Islet precursor cell (in vitro differentiated cells): ENCODE measurements around the gene C6orf58.

ENCODE experiments used
- DNase-seq: peaks from one replicate; pipeline ENCODE4 v3.0.0-alpha.2; 2018

C6orf58 gene

DNA sequence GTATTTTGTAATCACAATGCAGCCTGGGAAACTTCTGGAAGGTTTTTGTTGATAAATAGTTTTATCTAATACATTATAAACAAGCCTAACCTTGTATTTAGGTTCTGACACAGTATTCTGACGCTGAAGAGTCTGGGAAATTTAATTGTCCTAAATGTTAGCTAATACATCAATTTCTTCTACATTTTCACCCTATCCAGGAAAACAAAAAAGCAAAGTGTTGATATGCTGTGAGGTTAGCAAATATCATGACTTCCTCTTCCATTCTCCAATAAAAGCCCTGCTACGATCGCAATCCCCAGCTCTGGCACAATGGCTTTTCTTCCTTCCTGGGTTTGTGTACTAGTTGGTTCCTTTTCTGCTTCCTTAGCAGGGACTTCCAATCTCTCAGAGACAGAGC lies at the start of gene C6orf58:
C6orf58 (plus strand) TSS at position 301 of the 400 bp plus-strand sequence; CDS start at position 313, 12 bp downstream.
- DNase-seq, result no peak

DNA sequence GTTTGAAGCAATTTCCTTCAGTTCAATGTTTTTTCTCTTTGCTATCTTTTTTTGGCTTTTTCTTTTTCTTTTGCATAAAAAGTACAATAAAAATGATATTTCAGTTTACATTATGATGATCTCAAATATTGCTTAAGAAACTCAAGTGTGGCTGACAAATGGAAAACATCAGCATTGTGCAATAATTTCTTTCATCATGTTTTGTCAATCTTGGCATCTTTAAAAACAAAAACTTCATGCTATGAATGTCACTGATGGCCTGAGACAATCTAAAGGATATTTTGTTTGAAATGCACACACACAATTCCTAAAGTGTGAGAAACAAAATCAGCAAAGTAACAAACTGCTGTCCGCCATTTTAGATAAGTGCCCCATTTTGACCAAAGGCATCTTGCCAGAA lies 44.0 kb upstream of the C6orf58 start:
- no peak for DNase-seq

DNA sequence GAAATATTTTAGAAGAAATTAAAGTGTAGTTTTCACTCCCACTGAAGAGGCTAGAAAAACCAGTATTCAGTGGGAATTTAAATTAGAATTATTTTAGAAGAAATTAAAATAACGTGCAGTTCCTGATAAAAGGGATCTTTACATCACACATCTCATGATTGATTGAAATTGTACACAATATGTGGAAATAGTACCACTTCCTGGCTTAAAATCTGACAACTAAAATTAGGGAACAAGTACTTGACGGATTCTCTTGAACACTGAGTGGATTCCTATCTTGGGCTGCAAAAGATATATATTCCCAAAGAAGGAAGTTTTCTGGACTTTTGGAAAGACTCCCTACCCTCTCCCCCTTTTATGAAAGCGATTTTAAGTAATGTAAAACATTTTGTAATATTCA lies 43.2 kb upstream of the C6orf58 start:
- no peak for DNase-seq

DNA sequence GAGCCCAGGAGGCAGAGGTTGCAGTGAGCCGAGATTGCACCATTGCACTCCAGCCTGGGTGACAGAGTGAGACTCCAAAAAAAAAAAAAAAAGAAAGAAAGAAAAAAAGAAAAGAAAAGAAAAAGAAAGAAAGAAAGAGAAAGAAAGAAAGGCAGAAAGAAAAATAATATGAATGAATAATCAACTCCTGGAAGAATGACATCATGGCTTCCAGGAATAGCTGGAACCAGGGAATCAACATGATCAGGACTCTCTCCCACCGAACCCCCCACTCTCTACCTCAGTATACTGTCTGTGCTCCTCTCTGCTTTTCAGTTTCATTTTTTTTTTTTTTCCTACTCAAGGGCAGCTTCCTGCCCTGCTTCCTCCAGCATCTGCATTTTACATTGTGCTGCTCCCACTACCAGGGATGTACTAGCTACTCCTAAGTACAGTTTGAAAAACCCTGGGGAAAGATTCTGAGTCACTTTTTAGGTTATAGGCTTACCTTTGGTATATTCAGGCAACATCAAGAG lies 38.2 kb upstream of the C6orf58 start:
- DNase-seq, result no peak

DNA sequence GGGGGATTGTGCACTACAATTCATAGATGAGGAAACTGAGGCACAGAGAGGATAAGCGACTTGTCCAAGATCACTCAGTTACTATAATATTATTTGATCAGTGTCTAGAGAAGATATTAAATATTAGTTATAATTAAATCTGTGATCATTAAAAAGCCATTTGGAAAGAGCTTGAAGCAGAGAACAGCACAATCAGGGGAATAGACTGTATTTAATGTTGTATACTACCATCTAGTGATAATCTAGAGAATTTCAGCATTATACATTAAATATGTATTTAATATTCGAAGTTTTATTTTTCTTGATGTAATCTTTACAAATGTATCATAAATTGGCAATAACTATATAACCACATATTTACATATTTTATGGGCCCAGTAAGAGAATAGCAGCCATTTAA lies 37.7 kb upstream of the C6orf58 start:
- no peak for DNase-seq

DNA sequence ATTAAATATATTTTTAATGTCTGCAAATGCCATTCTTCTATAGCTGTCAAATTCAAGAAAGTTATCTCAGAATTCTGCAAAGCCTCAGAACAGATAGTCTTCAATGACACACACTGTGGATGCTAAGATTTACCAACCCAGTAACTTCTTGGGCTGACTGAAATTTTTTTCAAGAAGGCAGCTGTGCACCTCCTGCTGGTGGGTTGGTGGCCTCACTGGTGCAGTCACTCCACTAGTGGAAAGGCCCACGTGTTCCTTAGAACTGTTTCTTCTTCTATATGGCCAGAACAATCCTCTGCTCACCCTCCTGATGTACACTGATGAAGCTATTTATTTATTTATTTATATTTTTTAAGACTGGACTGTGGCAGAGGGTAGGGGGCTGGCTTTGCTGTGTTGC lies 29.8 kb upstream of the C6orf58 start:
- peak; percentile 59 for DNase-seq

DNA sequence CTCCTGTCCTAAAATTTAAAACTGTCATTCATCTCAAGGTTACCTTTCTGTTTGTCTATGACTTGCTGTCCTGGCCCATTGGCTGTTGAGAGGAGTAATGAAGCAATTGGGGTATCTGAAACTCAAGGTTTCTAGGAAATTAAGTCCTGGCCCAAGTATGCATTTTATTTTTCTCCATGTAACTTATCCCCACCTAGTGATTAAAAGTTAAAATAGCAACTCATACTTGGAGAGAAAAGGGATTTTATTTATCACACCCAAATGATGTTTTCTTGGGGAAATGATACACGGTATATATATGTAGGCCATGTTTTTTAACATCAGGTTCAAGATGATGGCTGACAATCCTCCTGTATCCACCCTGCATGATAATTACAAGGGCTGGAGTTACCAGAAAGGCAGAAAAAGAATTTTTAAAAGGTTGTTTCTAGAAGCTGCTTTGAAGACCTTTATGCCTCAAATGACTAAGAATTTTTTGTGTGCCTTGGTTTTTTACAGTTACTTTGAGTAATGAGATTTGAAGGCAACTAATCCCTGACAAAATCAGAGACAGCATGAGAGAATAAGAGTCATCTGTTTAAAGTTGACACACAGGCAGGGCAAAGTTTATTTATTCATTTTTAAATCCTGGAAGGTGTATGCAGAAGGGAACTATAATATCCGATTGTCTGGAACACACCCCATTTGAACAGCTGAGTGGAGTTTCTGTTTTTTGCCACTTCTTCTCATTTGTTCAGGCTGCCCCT lies 28.9 kb upstream of the C6orf58 start:
- no peak for DNase-seq

DNA sequence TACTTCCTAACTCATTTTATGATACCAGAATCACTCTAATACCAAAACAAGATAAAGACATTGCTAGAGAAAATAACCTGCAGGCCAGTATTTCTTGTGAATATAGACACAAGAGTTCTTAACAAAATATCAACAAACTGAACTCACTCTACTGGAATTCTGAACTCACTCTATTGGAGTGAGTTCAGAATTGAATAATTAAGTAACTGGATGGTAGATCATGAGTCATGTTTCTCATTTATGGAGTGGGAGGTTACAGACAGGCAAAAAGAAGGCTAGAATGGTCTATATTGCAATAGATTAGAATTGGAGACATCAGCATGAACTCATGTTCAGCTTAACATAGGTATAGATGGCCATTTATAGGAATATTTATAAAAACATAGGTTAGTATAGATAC lies 26.6 kb upstream of the C6orf58 start:
- no peak for DNase-seq

DNA sequence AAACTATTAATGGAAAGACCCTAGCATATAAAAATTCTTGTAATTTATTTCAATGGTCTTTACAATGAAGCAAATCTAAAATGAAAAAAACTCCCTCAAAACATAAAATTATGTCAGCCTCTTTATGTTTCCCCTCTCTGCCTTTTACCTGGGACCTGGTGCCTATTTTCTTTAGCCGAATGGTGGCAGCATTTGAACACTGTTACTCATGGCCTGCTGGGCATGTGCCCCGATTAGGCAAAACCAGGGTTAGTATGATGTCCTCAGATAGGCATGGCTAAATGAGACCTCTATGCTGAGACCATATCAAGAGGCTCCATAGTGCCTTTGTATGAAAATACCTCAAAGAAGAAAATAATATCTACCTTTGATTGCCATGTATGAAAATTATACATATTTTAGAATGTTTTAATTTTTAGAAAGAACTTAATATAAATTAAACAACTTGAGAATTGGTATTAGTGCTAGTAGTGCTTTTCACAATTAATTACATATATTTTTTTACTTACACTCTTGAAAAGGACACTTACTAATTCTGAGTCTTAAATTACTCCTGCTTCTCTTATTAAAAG lies 22.5 kb upstream of the C6orf58 start:
- peak; percentile 60 for DNase-seq

DNA sequence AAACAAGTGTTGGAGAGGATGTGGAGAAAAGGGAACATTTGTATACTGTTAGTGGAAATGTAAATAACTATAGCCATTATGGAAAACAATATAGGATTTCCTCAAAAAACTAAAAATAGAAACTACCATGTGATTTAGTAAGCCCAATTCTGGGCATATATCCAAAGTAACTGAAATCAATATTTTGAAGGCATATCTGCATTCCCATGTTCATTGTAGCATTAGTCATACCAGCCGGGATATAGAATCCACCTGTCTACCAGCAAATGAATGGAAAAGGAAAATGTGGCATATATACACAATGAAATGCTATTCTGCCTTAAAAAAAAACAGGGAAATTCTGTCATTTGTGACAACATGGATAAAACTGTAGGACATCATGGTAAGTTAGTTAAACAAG lies 15.3 kb upstream of the C6orf58 start:
- no peak for DNase-seq

DNA sequence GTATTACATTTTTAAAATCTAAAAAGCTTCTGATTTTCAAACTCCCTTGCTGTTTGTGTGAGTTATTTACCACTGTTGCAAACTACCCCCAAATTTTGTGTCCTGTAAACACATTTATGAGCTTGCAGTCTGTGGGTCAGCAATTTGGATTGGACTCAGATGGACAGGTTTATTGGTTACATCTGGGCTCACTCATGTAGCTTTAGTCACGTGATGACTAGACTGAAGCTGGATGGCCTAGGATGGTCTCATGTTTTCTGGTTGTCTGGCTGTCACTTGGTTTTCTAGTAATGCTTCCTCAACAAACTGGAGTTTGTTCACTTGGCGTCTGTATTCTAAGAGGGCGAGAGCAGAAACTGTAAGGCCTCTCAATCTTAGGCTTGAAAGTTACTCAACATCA lies 12.2 kb upstream of the C6orf58 start:
- no peak for DNase-seq

DNA sequence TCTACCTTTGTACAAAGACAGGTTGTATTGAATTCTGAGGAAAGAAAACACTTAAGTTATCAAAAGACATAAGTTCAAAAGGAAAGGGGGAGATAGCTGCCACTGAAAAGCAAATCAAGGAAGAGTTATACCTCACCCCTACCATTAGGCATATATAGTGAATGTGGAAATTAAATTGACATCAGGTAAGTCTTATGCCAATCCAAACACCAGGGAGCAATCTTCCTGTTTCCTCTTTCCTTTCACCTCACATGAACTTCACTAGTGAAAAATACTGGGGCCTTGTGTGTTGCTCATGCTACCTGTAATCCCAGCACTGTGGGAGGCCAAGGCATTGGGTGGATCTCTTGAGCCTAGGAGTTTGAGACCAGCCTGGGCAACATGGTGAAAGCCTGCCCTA lies 10.9 kb upstream of the C6orf58 start:
- DNase-seq, result no peak

DNA sequence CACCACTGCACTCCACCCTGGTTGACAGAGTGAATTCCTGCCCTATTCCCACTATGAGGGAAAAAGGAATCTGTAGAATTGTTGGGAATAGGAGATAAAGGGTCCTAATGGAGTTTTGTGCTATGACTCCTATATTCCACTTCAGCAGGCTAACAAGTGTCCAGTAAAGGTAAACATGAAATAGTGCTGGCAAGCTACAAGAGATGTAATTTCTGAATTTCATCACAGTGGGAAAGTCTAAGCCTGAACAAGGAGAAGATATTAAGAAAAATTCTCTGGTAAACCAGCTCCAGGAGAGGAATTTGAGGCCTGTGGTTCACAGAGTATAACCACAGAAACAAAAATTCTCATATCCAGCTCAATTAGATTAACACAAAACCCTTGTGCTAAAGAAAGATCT lies 10.3 kb upstream of the C6orf58 start:
- DNase-seq, result no peak

DNA sequence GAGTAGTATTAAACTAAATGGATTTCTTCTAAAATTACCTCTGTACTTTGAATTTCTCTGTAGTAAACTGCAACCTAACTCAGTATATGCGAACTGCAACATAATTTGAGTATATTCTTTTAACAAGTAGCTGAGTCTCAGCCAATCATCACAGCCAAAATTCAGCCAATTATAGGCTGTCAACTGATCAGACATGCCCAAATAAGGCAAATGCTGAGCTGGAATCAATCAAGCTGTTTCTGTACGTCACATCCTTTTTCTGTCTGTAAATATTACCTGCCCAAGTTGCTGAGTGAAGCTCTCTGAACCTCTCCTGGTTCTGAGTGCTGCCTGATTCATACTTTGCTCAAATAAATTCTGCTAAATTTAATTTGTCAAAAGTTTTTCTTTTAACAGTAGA lies 9.5 kb upstream of the C6orf58 start:
- no peak for DNase-seq

DNA sequence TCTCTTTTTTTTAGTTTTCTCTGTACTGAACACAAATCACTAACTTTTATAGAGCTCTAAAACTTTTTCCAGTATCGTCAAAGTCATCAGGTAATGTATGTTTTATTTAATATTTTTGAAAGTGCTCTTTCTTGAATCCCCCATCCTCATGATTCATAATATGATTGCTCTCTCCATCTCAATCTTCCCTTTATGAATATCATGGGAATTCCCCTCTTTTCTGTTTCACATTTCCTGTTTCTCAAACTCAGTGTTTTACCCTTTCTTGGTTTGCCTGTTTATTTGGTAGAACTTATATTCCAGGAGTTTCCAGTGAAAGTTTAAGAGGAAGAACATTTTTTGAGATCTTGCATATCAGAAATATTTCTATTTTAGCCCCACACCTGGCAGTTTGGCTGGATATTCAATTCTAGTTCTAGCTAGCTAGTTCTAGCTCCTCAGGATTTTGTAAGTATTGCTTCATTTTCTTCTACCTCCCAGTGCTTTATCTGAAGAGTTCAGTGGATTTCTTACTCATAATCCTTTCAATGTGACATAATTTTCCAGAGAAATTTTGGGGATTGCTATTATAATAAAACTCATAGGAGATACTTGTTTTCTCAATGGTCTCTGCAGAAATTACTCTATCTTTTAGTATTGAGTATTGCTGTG lies 6.1 kb upstream of the C6orf58 start:
- no peak for DNase-seq

DNA sequence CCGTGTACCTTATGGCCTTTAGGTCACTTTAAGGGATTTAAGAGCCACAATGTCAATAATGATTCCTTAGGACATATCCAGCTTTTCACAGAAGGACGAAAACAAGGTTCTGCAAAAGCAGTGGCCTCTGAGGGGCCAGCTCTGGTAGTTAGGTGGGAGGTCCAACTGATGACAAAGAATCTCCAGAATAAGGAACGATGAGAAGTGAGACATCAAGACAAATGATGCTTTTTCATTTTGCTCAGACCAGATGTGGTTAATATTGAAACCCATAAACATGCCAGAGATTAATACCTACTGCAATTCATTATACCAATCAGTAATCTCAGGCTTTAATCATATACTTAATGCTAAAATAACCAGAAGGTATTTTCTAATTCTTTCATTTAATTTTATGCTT lies 1.9 kb downstream of the C6orf58 start:
- DNase-seq, result no peak

DNA sequence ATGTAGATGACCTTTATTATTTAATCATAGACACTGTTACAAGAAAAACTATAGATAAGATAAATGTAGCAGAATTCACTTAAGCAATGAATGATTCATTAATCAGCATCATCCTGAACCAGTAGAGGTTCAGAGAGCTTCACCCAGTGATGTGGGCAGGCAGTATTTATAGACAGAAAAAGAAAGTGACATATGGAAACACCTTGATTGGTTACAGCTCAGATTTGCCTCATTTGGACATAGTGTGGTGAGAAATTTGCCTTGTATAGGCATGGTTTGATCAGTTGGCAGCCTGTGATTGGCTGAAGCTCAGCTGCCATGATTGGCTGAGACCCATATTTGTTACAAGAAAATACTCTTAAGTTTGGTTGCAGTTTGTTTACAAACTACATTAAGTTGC lies 4.6 kb downstream of the C6orf58 start:
- DNase-seq, result no peak

DNA sequence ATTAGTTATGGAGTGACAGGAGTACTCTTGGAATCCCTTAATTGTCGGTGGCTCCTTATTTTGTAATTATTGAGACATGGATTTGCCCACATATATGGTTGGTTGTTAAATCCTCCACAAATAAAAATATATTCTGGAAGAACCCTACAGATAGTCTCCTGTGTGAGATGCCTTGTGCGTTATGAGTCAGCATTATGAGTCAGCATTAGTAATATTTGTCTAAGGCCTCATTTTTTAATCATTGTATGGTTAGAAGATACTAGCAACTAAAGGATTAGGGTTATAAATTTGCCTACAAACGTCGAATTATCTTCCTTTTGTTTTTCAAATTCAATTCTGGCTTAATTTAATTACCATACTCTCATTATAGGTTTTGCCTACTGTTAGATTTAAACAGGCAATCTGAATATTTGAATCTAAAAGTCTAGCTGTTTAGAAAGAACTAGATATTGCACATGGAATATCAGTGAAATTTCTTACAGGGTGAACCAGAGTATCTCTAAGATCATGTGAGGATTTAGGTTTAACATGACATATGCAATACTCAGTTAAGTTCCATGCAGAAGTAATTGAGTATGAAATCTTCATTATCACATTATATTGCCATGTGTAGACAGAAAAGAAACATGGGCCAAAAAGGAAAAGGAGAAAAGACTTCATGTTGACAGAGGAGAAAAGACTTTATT lies 5.9 kb downstream of the C6orf58 start:
- DNase-seq, result no peak

DNA sequence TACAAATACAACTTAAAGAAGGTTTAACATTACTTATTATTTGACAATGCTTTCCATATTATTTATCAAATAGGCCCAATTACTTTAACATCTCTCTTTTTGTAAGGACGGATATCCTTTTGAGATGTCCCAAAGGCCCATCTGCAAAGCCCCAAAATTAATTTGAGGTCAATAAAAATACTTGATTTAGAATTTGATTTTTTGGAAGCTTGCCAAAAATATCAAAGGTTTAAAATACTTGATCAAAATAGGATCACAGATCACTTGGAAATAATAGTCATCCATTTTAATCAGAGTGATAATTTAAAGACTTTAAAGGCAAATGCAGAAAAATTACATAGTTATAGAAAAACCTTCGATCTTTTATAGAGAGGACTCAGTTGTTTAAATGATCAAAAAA lies 8.1 kb downstream of the C6orf58 start:
- DNase-seq, result no peak

DNA sequence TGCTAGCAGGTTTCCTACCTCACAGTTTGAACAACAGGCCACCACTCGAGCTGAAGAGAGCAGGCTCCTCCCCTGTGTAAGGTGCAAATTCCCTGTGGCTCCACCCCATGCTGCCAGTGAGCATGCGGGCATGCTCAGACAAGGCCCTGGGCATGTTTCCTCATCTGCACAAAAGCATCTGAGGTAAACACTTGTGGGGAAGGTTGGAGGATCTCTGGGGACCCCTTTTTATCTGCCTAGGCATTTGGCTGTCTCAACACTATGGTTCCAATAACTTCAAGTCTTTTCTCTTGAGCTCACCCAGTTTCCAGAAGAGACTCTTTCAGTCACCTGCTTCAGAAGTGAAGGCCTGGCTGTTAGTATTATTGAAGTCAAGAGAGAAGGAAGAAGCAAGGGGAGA lies 9.4 kb downstream of the C6orf58 start:
- DNase-seq, result no peak

DNA sequence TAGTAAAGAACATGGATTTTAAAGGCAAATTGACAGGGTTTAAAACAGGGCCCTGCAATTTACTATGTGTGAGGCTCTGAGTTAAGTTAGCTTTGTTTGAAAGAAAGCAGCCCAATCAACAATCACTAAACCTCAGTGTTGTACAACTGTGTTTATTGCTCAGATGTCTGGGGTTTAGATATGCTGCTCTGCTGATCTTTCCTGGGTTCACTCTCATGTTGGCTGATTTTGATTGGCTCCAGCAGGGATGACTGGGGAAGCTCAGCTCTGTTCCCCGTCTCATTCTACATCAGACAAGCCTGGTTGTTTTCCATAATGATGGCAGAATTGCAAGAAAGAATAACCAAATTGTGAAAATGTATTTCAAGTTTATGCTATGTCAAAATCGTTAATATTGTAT lies 10.9 kb downstream of the C6orf58 start:
- DNase-seq, result no peak

DNA sequence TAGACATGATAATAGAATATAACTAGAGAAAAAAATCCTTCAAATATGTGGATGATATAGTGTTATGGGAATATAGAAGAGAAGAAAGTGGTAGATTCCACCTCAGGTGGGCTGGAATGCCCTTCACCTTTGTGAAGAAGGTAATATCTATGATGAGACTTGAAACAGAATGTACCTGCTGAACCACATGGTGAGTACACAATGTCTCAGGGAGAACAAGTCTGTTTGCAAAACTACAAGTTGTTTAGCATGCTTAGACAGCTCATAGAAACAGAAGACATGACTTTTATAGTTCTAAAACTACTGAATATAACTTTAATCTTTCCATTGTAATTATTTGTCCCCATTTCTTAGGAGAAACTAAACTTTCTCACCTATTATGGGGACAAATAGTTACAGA lies 12.2 kb downstream of the C6orf58 start:
- no peak for DNase-seq

DNA sequence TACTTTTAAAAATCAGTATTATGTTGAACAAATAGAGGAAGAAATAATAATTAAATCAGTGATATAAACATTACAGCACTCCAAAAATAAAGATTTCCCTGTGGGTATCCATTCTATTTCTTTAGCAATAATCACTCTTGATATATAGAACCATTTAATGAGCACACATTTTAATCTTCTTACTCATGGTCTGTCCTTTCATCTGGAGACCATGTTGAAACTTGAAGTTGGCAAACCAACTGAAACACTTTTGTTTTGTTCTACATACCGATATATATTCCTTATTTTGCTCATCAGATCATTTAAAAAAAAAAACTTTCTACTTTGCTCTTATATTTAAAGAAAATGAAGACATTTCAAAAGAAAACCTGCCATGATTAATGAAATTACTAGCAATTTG lies 13.4 kb downstream of the C6orf58 start:
- no peak for DNase-seq

DNA sequence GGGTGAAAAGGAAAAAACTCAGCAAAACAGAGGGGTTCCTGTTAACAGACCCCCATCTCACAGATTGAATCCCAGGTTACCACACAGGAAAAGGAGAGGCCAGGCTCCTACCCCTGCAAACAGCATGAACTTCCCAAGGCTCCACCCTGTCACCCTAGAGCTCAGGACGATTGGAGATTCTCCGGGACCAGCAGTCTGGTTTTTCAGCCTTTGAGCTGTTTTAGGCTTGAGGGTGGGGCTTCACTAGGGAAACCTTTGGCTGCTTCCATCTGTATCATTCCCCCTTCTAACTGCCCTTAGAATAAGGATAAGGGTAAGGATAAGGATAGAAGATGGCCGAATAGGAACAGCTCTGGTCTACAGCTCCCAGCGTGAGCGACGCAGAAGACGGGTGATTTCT lies 16.0 kb downstream of the C6orf58 start:
- DNase-seq, result no peak
